8988T (cell line): ENCODE measurements around the gene PHACTR1.

Experiments
- DNase-seq: peaks from one replicate; pipeline ENCODE4 v3.0.0; 2011

PHACTR1 gene

GRCh38 chr6:13248584-13248985, 532.0 kb downstream of the PHACTR1 start:
- no peak for DNase-seq

- DNase-seq, result no peak
Measured at GRCh38 chr6:13248994-13249393, 532.4 kb downstream of the PHACTR1 start.

- DNase-seq, result no peak
Measured at GRCh38 chr6:13249817-13250216, 533.2 kb downstream of the PHACTR1 start.

- DNase-seq, result no peak
Measured at GRCh38 chr6:13250703-13251102, 534.1 kb downstream of the PHACTR1 start.

- no peak for DNase-seq
Measured at GRCh38 chr6:13251242-13251641, 534.7 kb downstream of the PHACTR1 start.

GRCh38 chr6:13252790-13253189, 536.2 kb downstream of the PHACTR1 start:
- no peak for DNase-seq

GRCh38 chr6:13253272-13253671, 536.7 kb downstream of the PHACTR1 start:
- no peak for DNase-seq

GRCh38 chr6:13256266-13257001, 539.9 kb downstream of the PHACTR1 start:
- DNase-seq, result no peak

GRCh38 chr6:13259393-13259792, 542.8 kb downstream of the PHACTR1 start:
- DNase-seq, result no peak

- DNase-seq, result no peak
Measured at GRCh38 chr6:13260101-13260598, 543.6 kb downstream of the PHACTR1 start.

GRCh38 chr6:13260831-13261230, 544.3 kb downstream of the PHACTR1 start:
- no peak for DNase-seq

- DNase-seq, result no peak
Measured at GRCh38 chr6:13261464-13261994, 545.0 kb downstream of the PHACTR1 start.

- no peak for DNase-seq
Measured at GRCh38 chr6:13262302-13263230, 546.0 kb downstream of the PHACTR1 start.

- DNase-seq, result no peak
Measured at GRCh38 chr6:13263669-13264068, 547.1 kb downstream of the PHACTR1 start.

- no peak for DNase-seq
Measured at GRCh38 chr6:13267142-13267651, 550.6 kb downstream of the PHACTR1 start.

GRCh38 chr6:13268913-13269518, 552.4 kb downstream of the PHACTR1 start:
- no peak for DNase-seq

- no peak for DNase-seq
Measured at GRCh38 chr6:13272131-13273046, 555.8 kb downstream of the PHACTR1 start.

- DNase-seq, result no peak
Measured at GRCh38 chr6:13273202-13273930, 556.8 kb downstream of the PHACTR1 start.

GRCh38 chr6:13273931-13274706, 557.6 kb downstream of the PHACTR1 start:
- no peak for DNase-seq
